Fibroblast of pulmonary artery (primary cell): ENCODE measurements around the gene TM9SF2.

Source experiments
- DNase-seq: peaks from one replicate; pipeline ENCODE4 v3.0.0-alpha.2; 2010; ENCODE audit warnings: low read depth
- H3K4me3 ChIP-seq: replicated peaks from 2 replicates; pipeline ENCODE4 v1.5.1; 2011; ENCODE audit warnings: low read depth, mild to moderate bottlenecking, control low read depth, low read length, moderate library complexity
- CTCF ChIP-seq: IDR thresholded peaks from 2 replicates; pipeline ENCODE4 v1.5.1; 2011; ENCODE audit warnings: mild to moderate bottlenecking, control low read depth, low read length, inconsistent platforms; ENCODE audit errors: missing control alignments

The TM9SF2 gene

GRCh38 chr13:99517577-99517976 is 16.3 kb downstream of the TM9SF2 start:
- DNase-seq: no peak
- TF ChIP-seq CTCF: no peak
- H3K4me3 ChIP-seq: no peak overlapping the region

GRCh38 chr13:99517984-99518383 is 16.7 kb downstream of the TM9SF2 start:
- TF ChIP-seq CTCF: no peak
- DNase-seq: no peak
- H3K4me3 ChIP-seq: no peak overlapping the region

- DNase-seq: peak; percentile 62
- TF ChIP-seq CTCF: no peak
- H3K4me3 ChIP-seq: no peak overlapping the region
Observed at GRCh38 chr13:99522298-99522697, 21.0 kb downstream of the TM9SF2 start.

- TF ChIP-seq CTCF: no peak
- H3K4me3 ChIP-seq: no peak overlapping the region
- no peak for DNase-seq
Observed at GRCh38 chr13:99523838-99524237, 22.6 kb downstream of the TM9SF2 start.

- no peak overlapping the region for H3K4me3 ChIP-seq
- DNase-seq: no peak
- TF ChIP-seq CTCF: no peak
Observed at GRCh38 chr13:99525967-99526366, 24.7 kb downstream of the TM9SF2 start.

- TF ChIP-seq CTCF: no peak
- no peak for DNase-seq
- H3K4me3 ChIP-seq: no peak overlapping the region
Observed at GRCh38 chr13:99526549-99526948, 25.3 kb downstream of the TM9SF2 start.

- no peak for TF ChIP-seq CTCF
- DNase-seq: no peak
- no peak overlapping the region for H3K4me3 ChIP-seq
Observed at GRCh38 chr13:99527301-99527700, 26.0 kb downstream of the TM9SF2 start.
